Stimulated activated CD4-positive, alpha-beta T cell treated with anti-CD3 and anti-CD28 coated beads, Interleukin-15, amount 100 ng/mL, for 24 hours (primary cell): ENCODE results near the gene ABCG8.

Experiments used
- DNase-seq: peaks from one replicate; pipeline ENCODE4 v3.0.0-alpha.2; 2020

ABCG8 gene

GRCh38 chr2:43826305-43827250, 12.2 kb upstream of the ABCG8 start:
- DNase-seq, result no peak

- DNase-seq, result no peak
Measured at GRCh38 chr2:43831543-43832294, 7.1 kb upstream of the ABCG8 start.

- no peak for DNase-seq
Measured at GRCh38 chr2:43832457-43832856, 6.3 kb upstream of the ABCG8 start.

GRCh38 chr2:43837033-43837432, 1.7 kb upstream of the ABCG8 start:
- no peak for DNase-seq

GRCh38 chr2:43837831-43838559, 776 bp upstream of the ABCG8 start:
- DNase-seq, result no peak

GRCh38 chr2:43839776-43840564, 1.2 kb downstream of the ABCG8 start:
- no peak for DNase-seq

- no peak for DNase-seq
Measured at GRCh38 chr2:43840965-43841364, 2.2 kb downstream of the ABCG8 start.

GRCh38 chr2:43841949-43842865, 3.4 kb downstream of the ABCG8 start:
- no peak for DNase-seq

- DNase-seq, result no peak
Measured at GRCh38 chr2:43842866-43843226, 4.1 kb downstream of the ABCG8 start.

- DNase-seq, result no peak
Measured at GRCh38 chr2:43845181-43845580, 6.4 kb downstream of the ABCG8 start.

GRCh38 chr2:43846140-43846793, 7.5 kb downstream of the ABCG8 start:
- no peak for DNase-seq

- no peak for DNase-seq
Measured at GRCh38 chr2:43848214-43848613, 9.4 kb downstream of the ABCG8 start.

GRCh38 chr2:43851011-43851980, 12.5 kb downstream of the ABCG8 start:
- DNase-seq, result no peak

- DNase-seq, result no peak
Measured at GRCh38 chr2:43852196-43852730, 13.5 kb downstream of the ABCG8 start.

- no peak for DNase-seq
Measured at GRCh38 chr2:43853141-43854081, 14.6 kb downstream of the ABCG8 start.

GRCh38 chr2:43854671-43855070, 15.9 kb downstream of the ABCG8 start:
- DNase-seq, result no peak

GRCh38 chr2:43855292-43855691, 16.5 kb downstream of the ABCG8 start:
- DNase-seq, result no peak

GRCh38 chr2:43872151-43872550, 33.4 kb downstream of the ABCG8 start:
- DNase-seq, result no peak
